NCI-H146 treated with DMSO at 0.1 percent for 48 hours (cell line): ENCODE results near the gene EIF4EBP2.
A peak's percentile ranks its signal among the peaks of the same experiment; 100 is the strongest.

Source experiments
- DNase-seq: peaks from one replicate; lab custom pipeline; 2025; ENCODE audit not compliant: unreplicated experiment; lab: John Stamatoyannopoulos, UW

The EIF4EBP2 gene

GRCh38 chr10:70432101-70432500, 28.2 kb downstream of the EIF4EBP2 start:
- DNase-seq = no peak

- no peak for DNase-seq
Measured at GRCh38 chr10:70432561-70433263, 28.8 kb downstream of the EIF4EBP2 start.

- DNase-seq = no peak
Measured at GRCh38 chr10:70433581-70434280, 29.8 kb downstream of the EIF4EBP2 start.

- DNase-seq = no peak
Measured at GRCh38 chr10:70435241-70436085, 31.5 kb downstream of the EIF4EBP2 start.

- DNase-seq = no peak
Measured at GRCh38 chr10:70437721-70438120, 33.8 kb downstream of the EIF4EBP2 start.

- DNase-seq = no peak
Measured at GRCh38 chr10:70440296-70441160, 36.6 kb downstream of the EIF4EBP2 start.

GRCh38 chr10:70441161-70441894, 37.4 kb downstream of the EIF4EBP2 start, which contains the start of gene NODAL:
Gene NODAL, minus strand, starts transcription at chr10:70441681. Its CDS starts 14 bp downstream, at chr10:70441667.
- DNase-seq = peak; percentile 16

- no peak for DNase-seq
Measured at GRCh38 chr10:70441895-70442309, 38.0 kb downstream of the EIF4EBP2 start.

- DNase-seq = no peak
Measured at GRCh38 chr10:70442332-70442988, 38.5 kb downstream of the EIF4EBP2 start.

GRCh38 chr10:70444744-70445143, 40.8 kb downstream of the EIF4EBP2 start:
- no peak for DNase-seq

- no peak for DNase-seq
Measured at GRCh38 chr10:70445718-70446657, 42.0 kb downstream of the EIF4EBP2 start.

GRCh38 chr10:70448236-70448635, 44.3 kb downstream of the EIF4EBP2 start:
- DNase-seq = no peak

- DNase-seq = no peak
Measured at GRCh38 chr10:70455213-70455630, 51.3 kb downstream of the EIF4EBP2 start.

GRCh38 chr10:70456164-70456563, 52.2 kb downstream of the EIF4EBP2 start:
- no peak for DNase-seq

- DNase-seq = no peak
Measured at GRCh38 chr10:70457759-70458305, 53.9 kb downstream of the EIF4EBP2 start.

GRCh38 chr10:70458329-70459060, 54.5 kb downstream of the EIF4EBP2 start:
- peak; percentile 34 for DNase-seq

GRCh38 chr10:70459061-70459773, 55.3 kb downstream of the EIF4EBP2 start:
- DNase-seq = no peak
